ENCODE data around the gene PRKAR2B. TPM values are rescaled to one million over a fixed set of nuclear protein-coding genes. Genes with fewer than 3 reads are reported as not detected.

The PRKAR2B gene
- total and polyA plus RNA-seq, 2 experiments from 2014 or later: 48.8 to 50.6 TPM

- H3K4me2 ChIP-seq: no peak overlapping the region
- H3K36me3 ChIP-seq (ENCODE audit: insufficient read depth): no peaks in the 10 kb centered on the region
- no peak for DNase-seq (ENCODE audit: low spot score)
- peaks cover 7% of the 10 kb centered on the region; the same call in 1 of the 2 replicates for H3K4me1 ChIP-seq (ENCODE audit: insufficient read depth)
- no peaks in the 10 kb centered on the region; the same call in 1 of the 2 replicates for H3K79me2 ChIP-seq (replicated peaks; ENCODE audit: insufficient read depth)
- no peaks in the 10 kb centered on the region for H3K27me3 ChIP-seq (ENCODE audit: insufficient read depth)
- H3F3A ChIP-seq (replicated peaks; ENCODE audit: low read depth): no peaks in the 10 kb centered on the region
- TF ChIP-seq EZH2phosphoT487 (IDR thresholded peaks at IDR 0.05; ENCODE audit: unreplicated experiment) (no peak), CREB1 (CRISPR knock-in tag; IDR thresholded peaks at IDR 0.05; ENCODE audit: low read depth) (no peak), STAT1 (IDR thresholded peaks at IDR 0.05; ENCODE audit: unreplicated experiment) (no peak), POLR2AphosphoS5 (IDR thresholded peaks at IDR 0.05; ENCODE audit: low read depth) (no peak), NANOG (IDR thresholded peaks at IDR 0.05; ENCODE audit: borderline replicate concordance) (no peak), ZNF114 (CRISPR knock-in tag; IDR thresholded peaks at IDR 0.05) (no peak), JUNB (IDR thresholded peaks at IDR 0.05; ENCODE audit: unreplicated experiment) (no peak), EZH2 (IDR thresholded peaks at IDR 0.05; ENCODE audit: low read depth, unreplicated experiment) (no peak), ZNF331 (CRISPR knock-in tag; IDR thresholded peaks at IDR 0.05; ENCODE audit: low read depth) (no peak), ETS1 (IDR thresholded peaks at IDR 0.05) (no peak), ZNF462 (CRISPR knock-in tag; IDR thresholded peaks at IDR 0.05) (no peak)
- TF ChIP-seq, protein P1, sequence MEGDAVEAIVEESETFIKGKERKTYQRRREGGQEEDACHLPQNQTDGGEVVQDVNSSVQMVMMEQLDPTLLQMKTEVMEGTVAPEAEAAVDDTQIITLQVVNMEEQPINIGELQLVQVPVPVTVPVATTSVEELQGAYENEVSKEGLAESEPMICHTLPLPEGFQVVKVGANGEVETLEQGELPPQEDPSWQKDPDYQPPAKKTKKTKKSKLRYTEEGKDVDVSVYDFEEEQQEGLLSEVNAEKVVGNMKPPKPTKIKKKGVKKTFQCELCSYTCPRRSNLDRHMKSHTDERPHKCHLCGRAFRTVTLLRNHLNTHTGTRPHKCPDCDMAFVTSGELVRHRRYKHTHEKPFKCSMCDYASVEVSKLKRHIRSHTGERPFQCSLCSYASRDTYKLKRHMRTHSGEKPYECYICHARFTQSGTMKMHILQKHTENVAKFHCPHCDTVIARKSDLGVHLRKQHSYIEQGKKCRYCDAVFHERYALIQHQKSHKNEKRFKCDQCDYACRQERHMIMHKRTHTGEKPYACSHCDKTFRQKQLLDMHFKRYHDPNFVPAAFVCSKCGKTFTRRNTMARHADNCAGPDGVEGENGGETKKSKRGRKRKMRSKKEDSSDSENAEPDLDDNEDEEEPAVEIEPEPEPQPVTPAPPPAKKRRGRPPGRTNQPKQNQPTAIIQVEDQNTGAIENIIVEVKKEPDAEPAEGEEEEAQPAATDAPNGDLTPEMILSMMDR (conservative IDR thresholded peaks at IDR 0.05; ENCODE audit: low read depth in 2 of 2): no peak
- TF ChIP-seq, protein P2, sequence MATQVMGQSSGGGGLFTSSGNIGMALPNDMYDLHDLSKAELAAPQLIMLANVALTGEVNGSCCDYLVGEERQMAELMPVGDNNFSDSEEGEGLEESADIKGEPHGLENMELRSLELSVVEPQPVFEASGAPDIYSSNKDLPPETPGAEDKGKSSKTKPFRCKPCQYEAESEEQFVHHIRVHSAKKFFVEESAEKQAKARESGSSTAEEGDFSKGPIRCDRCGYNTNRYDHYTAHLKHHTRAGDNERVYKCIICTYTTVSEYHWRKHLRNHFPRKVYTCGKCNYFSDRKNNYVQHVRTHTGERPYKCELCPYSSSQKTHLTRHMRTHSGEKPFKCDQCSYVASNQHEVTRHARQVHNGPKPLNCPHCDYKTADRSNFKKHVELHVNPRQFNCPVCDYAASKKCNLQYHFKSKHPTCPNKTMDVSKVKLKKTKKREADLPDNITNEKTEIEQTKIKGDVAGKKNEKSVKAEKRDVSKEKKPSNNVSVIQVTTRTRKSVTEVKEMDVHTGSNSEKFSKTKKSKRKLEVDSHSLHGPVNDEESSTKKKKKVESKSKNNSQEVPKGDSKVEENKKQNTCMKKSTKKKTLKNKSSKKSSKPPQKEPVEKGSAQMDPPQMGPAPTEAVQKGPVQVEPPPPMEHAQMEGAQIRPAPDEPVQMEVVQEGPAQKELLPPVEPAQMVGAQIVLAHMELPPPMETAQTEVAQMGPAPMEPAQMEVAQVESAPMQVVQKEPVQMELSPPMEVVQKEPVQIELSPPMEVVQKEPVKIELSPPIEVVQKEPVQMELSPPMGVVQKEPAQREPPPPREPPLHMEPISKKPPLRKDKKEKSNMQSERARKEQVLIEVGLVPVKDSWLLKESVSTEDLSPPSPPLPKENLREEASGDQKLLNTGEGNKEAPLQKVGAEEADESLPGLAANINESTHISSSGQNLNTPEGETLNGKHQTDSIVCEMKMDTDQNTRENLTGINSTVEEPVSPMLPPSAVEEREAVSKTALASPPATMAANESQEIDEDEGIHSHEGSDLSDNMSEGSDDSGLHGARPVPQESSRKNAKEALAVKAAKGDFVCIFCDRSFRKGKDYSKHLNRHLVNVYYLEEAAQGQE (IDR thresholded peaks at IDR 0.05; ENCODE audit: unreplicated experiment): no peak
- Mint-ChIP-seq H3K4me1 (peaks cover 17% of the 10 kb centered on the region), H3K9me3 (no peaks in the 10 kb centered on the region), H3K36me3 (ENCODE audit: low read depth) (no peaks in the 10 kb centered on the region; the same call in 2 of the 3 replicates), H3K4me3 (no peak overlapping the region), H3K27me3 (ENCODE audit: insufficient read depth, low read depth, poor library complexity) (no peaks in the 10 kb centered on the region), H3K27ac (no peak overlapping the region)
- H3K4me3 ChIP-seq: no peak overlapping the region
- no peak overlapping the region for H2AFZ ChIP-seq
- no peak for ATAC-seq
- H3K27ac ChIP-seq (ENCODE audit: low read depth): no peak overlapping the region
- no peaks in the 10 kb centered on the region for H3K9me2 ChIP-seq (ENCODE audit: insufficient read depth)
- no peaks in the 10 kb centered on the region for H4K20me1 ChIP-seq (replicated peaks; ENCODE audit: insufficient read depth)
Observed at GRCh38 chr7:107113866-107114265, 69.4 kb downstream of the PRKAR2B start.

Measured in GM23338 (cell line).